GM18519 (cell line): Measurements from ENCODE around the gene SCT.

Experiments used
- ATAC-seq: cut with Tn5 transposase; IDR thresholded peaks from one replicate; pipeline ENCODE4 v1.9.1; 2021; ENCODE audit warnings: mild to moderate bottlenecking, moderate library complexity; ENCODE audit not compliant: unreplicated experiment, low FRiP score

The SCT gene

GRCh38 chr11:592501-592900, 34.5 kb downstream of the SCT start:
- ATAC-seq = no peak

GRCh38 chr11:590997-591396, 36.0 kb downstream of the SCT start:
- ATAC-seq = no peak

- ATAC-seq = no peak
Observed at GRCh38 chr11:589798-590197, 37.2 kb downstream of the SCT start.

- ATAC-seq = no peak
Observed at GRCh38 chr11:587978-588380, 39.0 kb downstream of the SCT start.

GRCh38 chr11:587546-587945, 39.4 kb downstream of the SCT start:
- ATAC-seq = no peak

GRCh38 chr11:586376-587316, 40.3 kb downstream of the SCT start:
- no peak for ATAC-seq

- ATAC-seq = no peak
Observed at GRCh38 chr11:584287-584686, 42.7 kb downstream of the SCT start.

- ATAC-seq = no peak
Observed at GRCh38 chr11:581752-582151, 45.2 kb downstream of the SCT start.

- no peak for ATAC-seq
Observed at GRCh38 chr11:581342-581741, 45.6 kb downstream of the SCT start.

GRCh38 chr11:579830-580601, 47.0 kb downstream of the SCT start:
- ATAC-seq = no peak

GRCh38 chr11:578276-579035, 48.5 kb downstream of the SCT start:
- no peak for ATAC-seq

GRCh38 chr11:577611-577894, 49.4 kb downstream of the SCT start:
- no peak for ATAC-seq

GRCh38 chr11:576811-577610, 50.0 kb downstream of the SCT start:
- ATAC-seq = no peak
